Measurements from ENCODE around the gene TAT. TPM values are rescaled to one million over a fixed set of nuclear protein-coding genes. Genes with fewer than 3 reads are reported as not detected.

The TAT gene
- total RNA-seq, 2 donors from 2014 or later, result not detected

DNA sequence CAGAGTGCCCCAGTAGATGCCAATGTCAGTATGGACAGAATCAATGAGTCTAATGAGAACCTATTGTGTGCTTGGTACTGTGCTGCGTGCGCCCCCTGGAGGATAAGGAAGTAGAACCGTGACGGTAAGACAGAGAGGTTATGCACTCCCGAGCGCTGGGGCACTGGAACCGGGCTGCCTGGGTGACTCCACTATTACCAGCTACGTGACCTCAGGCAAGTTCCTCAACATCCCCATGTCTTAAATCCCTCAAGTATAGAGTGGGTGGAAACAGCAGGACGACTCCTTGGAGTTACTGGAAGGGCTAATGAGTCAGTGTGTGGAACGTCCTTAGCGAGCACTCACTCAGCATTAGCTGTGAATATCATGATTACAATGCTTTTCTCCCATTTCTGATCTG lies 34.5 kb downstream of the TAT start:
- Mint-ChIP-seq H3K36me3 (no peaks in the 10 kb centered on the region), H3K4me1 (ENCODE audit: low read depth in 2 of 2) (peaks cover 4% of the 10 kb centered on the region in 2 donors), H3K27me3 (peaks cover 6 to 8% of the 10 kb centered on the region in 2 donors), H3K27ac (no peak overlapping the region), H3K9me3 (no peaks in the 10 kb centered on the region), H3K4me3 (no peak overlapping the region)
- ATAC-seq, result peak; percentile 72 to 79
- peak; percentile 70 for DNase-seq (ENCODE audit: low spot score)

DNA sequence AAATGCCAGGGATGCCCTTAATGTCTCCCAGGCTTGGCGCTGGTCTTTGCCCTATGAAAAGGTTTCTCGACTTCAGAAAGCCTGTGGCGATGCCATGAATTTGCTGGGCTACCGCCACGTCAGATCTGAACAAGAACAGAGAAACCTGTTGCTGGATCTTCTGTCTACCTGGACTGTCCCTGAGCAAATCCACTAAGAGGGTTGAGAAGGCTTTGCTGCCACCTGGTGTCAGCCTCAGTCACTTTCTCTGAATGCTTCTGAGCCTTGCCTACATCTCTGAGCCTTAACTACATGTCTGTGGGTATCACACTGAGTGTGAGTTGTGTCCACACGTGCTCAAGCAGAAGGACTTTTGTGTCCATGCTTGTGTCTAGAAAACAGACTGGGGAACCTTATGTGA lies 39.2 kb downstream of the TAT start:
- H3K27ac Mint-ChIP-seq, result no peak overlapping the region
- peak; percentile 41 for ATAC-seq

DNA sequence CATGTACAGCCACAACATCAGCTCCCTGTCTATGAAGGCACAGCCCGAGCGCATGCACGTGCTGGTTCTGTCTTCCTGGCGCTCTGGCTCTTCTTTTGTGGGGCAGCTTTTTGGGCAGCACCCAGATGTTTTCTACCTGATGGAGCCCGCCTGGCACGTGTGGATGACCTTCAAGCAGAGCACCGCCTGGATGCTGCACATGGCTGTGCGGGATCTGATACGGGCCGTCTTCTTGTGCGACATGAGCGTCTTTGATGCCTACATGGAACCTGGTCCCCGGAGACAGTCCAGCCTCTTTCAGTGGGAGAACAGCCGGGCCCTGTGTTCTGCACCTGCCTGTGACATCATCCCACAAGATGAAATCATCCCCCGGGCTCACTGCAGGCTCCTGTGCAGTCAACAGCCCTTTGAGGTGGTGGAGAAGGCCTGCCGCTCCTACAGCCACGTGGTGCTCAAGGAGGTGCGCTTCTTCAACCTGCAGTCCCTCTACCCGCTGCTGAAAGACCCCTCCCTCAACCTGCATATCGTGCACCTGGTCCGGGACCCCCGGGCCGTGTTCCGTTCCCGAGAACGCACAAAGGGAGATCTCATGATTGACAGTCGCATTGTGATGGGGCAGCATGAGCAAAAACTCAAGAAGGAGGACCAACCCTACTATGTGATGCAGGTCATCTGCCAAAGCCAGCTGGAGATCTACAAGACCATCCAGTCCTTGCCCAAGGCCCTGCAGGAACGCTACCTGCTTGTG lies 40.0 kb downstream of the TAT start:
- Mint-ChIP-seq H3K36me3 (no peaks in the 10 kb centered on the region), H3K4me1 (ENCODE audit: low read depth in 2 of 2) (no peaks in the 10 kb centered on the region), H3K27ac (no peak overlapping the region), H3K4me3 (no peak overlapping the region), H3K9me3 (no peaks in the 10 kb centered on the region), H3K27me3 (peaks cover under 1% of the 10 kb centered on the region in 2 donors)
- DNase-seq (ENCODE audit: low spot score) (no peak), ATAC-seq (no peak)

More for the DNA sequence above, 39.2 kb downstream of the TAT start:
- Mint-ChIP-seq H3K27me3 (peaks cover 6 to 8% of the 10 kb centered on the region in 2 donors), H3K4me1 (ENCODE audit: low read depth in 2 of 2) (peaks cover 4% of the 10 kb centered on the region in 2 donors), H3K9me3 (no peaks in the 10 kb centered on the region), H3K4me3 (no peak overlapping the region), H3K36me3 (no peaks in the 10 kb centered on the region)
- no peak for DNase-seq (ENCODE audit: low spot score)

DNA sequence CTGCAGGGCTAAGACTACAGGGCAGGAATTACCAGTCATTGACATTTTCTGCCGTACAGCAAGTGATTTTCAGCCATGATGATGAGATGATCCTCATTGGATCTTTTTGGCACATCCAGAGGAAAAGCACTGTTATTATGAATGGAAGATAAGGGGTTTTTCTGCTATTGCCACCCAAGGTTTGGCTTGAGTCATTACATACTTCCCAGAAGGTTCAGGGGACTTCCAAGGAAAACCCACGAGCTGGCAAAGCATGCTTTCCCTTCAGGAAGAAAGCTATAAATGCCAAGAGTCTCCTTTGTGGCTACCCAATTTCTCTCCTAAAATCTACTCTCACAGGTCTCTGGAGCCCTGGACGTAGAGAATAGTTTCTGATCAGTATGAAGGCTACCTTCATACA lies 44.5 kb downstream of the TAT start:
- Mint-ChIP-seq H3K4me3 (no peak overlapping the region), H3K27ac (no peak overlapping the region), H3K36me3 (no peaks in the 10 kb centered on the region), H3K27me3 (peaks cover 0 to 3% of the 10 kb centered on the region in 2 donors), H3K9me3 (no peaks in the 10 kb centered on the region), H3K4me1 (ENCODE audit: low read depth in 2 of 2) (no peaks in the 10 kb centered on the region)
- ATAC-seq (no peak), DNase-seq (ENCODE audit: low spot score) (no peak)

DNA sequence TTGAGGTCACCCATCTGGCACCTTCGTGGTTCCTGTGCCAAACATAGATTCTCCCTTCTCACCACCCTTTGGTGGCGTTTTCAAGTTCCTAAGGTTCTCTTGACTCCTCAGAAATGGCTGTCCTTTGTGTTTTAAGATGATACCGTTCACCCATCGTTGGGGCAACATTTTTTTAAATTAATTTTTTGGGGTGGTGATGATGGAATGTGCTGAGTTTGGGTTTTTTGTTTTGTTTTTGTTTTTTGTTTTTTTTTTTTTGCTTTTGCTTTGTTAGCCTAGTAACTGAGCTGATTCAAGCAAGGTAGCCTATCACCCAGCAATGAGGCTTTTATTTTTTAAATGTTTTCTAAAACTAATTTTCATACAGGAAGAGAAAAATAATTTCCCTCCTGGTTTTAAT lies 48.0 kb downstream of the TAT start:
- Mint-ChIP-seq H3K27me3 (peaks cover 10 to 14% of the 10 kb centered on the region in 2 donors), H3K36me3 (no peaks in the 10 kb centered on the region)
- no peak for DNase-seq (ENCODE audit: low spot score)

DNA sequence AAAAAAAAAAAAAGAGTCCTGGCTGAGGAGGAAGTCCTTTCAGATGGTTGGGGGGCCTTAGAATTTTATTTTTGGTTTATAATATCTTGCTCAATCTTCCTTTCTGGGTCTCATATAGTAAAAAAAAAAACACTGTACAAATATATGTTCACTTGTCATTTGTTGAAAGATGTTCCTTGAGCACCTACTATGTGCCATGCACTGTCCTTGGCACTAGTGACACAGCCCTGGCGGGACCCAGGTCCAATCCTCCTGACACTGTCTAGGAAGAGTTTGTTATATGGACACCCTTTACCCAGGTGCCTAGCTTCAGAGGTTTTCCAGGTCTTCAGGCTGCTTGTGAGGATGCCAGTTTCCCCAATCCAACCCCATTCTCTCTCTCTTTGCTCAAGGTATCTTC lies 48.6 kb downstream of the TAT start:
- ATAC-seq (no peak), DNase-seq (ENCODE audit: low spot score) (no peak)
- H3K9me3 Mint-ChIP-seq, result no peaks in the 10 kb centered on the region
- H3K4me3 Mint-ChIP-seq, result no peak overlapping the region
- H3K36me3 Mint-ChIP-seq, result no peaks in the 10 kb centered on the region
- no peaks in the 10 kb centered on the region for H3K4me1 Mint-ChIP-seq (ENCODE audit: low read depth in 2 of 2)
- peaks cover 12 to 14% of the 10 kb centered on the region in 2 donors for H3K27me3 Mint-ChIP-seq
- H3K27ac Mint-ChIP-seq, result no peak overlapping the region

More for the DNA sequence above, 48.0 kb downstream of the TAT start:
- Mint-ChIP-seq H3K27ac (no peak overlapping the region), H3K9me3 (no peaks in the 10 kb centered on the region), H3K4me3 (no peak overlapping the region), H3K4me1 (ENCODE audit: low read depth in 2 of 2) (no peaks in the 10 kb centered on the region)
- no peak for ATAC-seq

DNA sequence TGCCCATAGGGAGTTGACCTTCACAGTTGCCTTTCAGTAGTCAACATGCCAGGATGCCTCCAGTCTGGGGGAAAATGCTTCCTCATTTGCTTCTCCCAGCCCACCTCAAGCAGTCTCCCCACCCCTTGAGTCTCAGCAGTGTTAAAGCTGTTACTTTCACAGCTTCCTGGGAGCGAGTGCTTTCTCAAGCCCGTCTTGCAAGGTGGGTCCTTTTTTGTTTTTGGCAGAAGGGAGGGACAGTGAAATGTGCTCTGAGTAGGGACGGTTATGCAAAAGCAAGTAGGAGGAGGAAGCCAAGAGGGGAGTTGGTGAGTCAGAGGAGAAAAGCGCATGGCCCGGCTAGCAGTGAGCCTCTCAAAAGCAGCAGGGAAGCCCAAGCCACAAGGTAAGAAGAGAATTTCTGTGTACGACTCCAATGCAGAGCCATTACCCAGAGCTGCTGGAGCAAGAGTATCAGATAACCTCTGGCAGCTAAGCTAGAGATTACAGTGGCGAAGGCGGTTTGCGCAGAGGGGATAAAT lies 50.7 kb downstream of the TAT start, which contains the start of gene CHST4:
Gene CHST4, plus strand, starts transcription at position 316 of the 521 bp plus-strand sequence. CDS start 10,252 bp downstream, outside the sequence.
- ATAC-seq (peak in 1 of 2 donors; percentile 14), DNase-seq (ENCODE audit: low spot score) (no peak)
- peaks cover 23 to 25% of the 10 kb centered on the region in 2 donors for H3K27me3 Mint-ChIP-seq
- H3K4me3 Mint-ChIP-seq, result no peak within 1 kb of the TSS
- H3K27ac Mint-ChIP-seq, result no peak within 1 kb of the TSS
- H3K9me3 Mint-ChIP-seq, result no peaks in the 10 kb centered on the region
- no peaks in the 10 kb centered on the region for H3K36me3 Mint-ChIP-seq
- no peaks in the 10 kb centered on the region for H3K4me1 Mint-ChIP-seq (ENCODE audit: low read depth in 2 of 2)

DNA sequence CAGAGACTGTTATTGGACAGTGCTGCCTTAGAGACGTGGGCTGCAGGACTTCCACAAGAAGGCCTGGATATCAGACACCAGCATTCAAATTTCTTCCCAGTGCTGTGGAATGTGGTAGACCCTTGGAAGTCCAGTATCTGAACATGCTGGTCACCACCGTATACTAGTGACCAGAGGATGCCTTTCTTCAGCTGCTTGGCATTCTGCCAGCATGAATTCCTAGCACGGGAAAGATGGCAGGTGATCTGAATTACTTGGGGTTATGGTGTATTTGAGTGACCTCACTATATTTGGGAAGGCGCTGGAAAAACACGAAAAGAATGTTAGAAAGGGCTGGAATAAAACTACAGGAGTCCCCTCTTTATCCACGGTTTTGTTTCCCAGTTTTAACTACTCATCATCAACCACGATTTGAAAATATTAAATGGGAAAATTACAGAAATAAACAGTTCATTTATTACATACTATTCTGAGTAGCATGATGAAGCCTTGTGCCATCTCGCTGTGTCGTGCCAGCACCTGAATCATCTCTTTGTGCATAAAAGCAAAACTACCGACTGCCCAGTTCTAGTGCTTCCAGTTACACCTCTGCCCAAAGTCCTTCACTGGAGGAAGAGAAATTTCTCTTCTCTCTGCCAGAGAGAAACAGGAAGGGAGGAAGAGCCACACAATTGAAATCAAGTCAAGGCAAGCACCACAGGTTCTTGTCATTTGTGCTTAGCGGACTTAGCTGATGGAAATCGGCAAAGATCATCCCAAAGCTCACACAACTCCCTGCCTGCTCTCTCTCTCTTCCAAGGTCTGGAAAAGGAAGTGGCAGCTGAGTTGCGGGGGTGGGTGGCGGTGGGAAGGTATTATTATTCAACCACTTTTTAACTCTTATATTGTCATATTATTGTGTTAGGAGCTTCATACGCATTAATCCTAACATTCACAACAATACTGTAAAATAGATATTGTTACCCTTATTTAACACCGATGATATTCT lies 52.0 kb downstream of the TAT start:
- DNase-seq (ENCODE audit: low spot score) (no peak), ATAC-seq (no peak)
- no peaks in the 10 kb centered on the region for H3K36me3 Mint-ChIP-seq
- H3K27ac Mint-ChIP-seq, result no peak overlapping the region
- H3K4me3 Mint-ChIP-seq, result no peak overlapping the region
- no peaks in the 10 kb centered on the region for H3K9me3 Mint-ChIP-seq
- H3K27me3 Mint-ChIP-seq, result peaks cover 25% of the 10 kb centered on the region in 2 donors
- H3K4me1 Mint-ChIP-seq (ENCODE audit: low read depth in 2 of 2), result no peaks in the 10 kb centered on the region

DNA sequence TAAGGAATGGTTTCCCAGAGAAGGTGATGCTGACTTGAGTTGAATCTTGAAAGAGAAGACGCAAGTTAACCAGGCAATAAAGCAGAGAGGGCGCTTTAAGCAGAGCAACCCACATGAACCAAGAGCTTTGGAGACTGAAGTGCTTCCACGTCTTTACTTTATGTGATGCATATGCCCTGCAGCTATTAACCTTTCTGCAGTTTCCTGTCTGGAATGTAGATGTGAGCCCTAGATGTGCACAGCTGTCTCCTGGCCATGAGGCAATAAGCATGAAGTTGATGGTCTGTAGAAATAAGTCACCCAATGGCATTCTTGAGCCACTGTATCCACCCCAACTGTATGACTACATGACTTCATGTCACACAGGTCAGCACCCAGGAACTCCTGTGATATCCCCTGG lies 56.3 kb downstream of the TAT start:
- Mint-ChIP-seq H3K36me3 (no peaks in the 10 kb centered on the region), H3K4me1 (ENCODE audit: low read depth in 2 of 2) (no peaks in the 10 kb centered on the region), H3K9me3 (no peaks in the 10 kb centered on the region), H3K4me3 (no peak overlapping the region), H3K27ac (no peak overlapping the region), H3K27me3 (peaks cover 19 to 27% of the 10 kb centered on the region in 2 donors)
- DNase-seq (ENCODE audit: low spot score) (no peak), ATAC-seq (no peak)

Other genes with a start within 250 kb of the TAT start
- not detected for gene CALB2, start 218.4 kb downstream of the TAT start, total RNA-seq
- gene TLE7, start 135.0 kb downstream of the TAT start, total RNA-seq, result not detected
- gene ZNF23, start 114.8 kb downstream of the TAT start, total RNA-seq, result 10 to 100 TPM; 10.4 to 13.1 TPM
- 1 to 10 TPM; 3.4 to 4.4 TPM for gene ZNF19, start 87.8 kb downstream of the TAT start, total RNA-seq
- gene CHST4, start 50.7 kb downstream of the TAT start, total RNA-seq, result not detected
- gene MARVELD3, start 49.1 kb upstream of the TAT start, total RNA-seq, result not detected
- 10 to 100 TPM; 14.4 to 15.7 TPM for gene PHLPP2, start 147.6 kb upstream of the TAT start, total RNA-seq
- gene AP1G1, start 231.7 kb upstream of the TAT start, total RNA-seq, result 100 to 1,000 TPM; 111 to 120 TPM

Measured in natural killer cell treated with Interleukin-12 subunit alpha and Interleukin-12 subunit beta and Interleukin-15 and Interleukin-18, amount 100 ng/mL, for 72 hours (primary cell).